ENCODE measurements around the gene AUTS2. TPM values are rescaled to one million over a fixed set of nuclear protein-coding genes. Genes with fewer than 3 reads are reported as not detected.

The AUTS2 gene
- total RNA-seq, 1 donor from 2014 or later = 94.1 TPM

DNA sequence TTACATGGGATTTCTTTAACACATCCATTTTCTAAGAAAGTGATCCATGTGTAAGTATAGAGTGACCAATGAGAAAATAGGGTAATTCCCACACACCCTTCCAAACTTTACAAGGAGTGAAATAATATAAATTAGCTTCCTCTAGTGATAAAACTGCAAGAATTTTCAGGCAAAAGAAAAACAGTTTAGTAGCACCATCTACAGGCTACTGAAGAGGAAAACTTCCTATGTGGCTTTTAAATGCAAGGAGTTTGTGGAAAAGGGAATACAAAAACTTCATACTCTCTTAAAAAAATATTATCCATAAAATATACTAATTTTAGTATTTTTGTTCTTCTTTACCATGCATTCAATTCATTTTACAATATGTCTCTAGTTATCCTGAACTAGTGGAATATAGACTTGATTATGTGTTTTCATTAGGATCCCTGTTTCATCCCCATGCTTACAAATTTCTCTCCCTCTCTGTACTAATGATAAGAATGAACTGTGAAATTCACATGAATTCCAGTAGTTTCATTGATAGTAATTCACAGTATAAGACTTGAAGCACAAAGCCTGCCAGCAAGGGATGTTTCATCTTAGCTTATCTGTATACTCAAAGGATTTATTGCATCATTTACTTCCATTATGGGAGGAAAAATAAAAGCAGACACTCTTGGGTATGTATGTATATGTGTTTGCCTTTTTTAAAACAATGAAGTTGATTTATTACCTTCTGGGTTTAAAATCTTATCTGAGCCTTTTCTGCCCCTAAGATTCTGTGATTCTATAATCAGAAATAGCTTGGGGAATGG is 442.9 kb downstream of the AUTS2 start:
- Mint-ChIP-seq H3K4me1 (ENCODE audit: unreplicated experiment) (peaks cover 27% of the 10 kb centered on the region), H3K27ac (no peak overlapping the region), H3K4me3 (no peak overlapping the region), H3K27me3 (no peaks in the 10 kb centered on the region), H3K9me3 (no peaks in the 10 kb centered on the region), H3K36me3 (no peaks in the 10 kb centered on the region)
- no peak for DNase-seq (ENCODE audit: extremely low spot score, unreplicated experiment)
- TF ChIP-seq CTCF (conservative IDR thresholded peaks at IDR 0.05) = peak; percentile 70

DNA sequence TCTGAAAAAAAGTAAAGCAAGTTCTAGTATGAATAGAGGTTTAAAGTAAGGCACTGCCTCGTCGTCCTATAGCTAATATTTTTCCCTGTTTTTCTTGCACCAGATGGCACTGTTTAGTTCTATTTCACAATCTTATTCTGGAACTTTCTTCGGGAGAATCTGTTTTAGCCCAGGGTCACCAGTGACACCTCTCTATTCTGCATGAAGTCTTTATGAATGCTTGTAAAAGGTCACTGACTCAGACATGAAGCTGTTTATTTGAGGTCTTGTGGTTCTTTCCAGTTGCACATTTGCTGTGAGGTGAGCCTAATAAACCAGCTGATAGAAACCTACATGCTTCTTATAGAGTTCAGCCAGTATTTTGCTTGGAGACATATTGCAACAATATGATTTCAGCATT is 444.3 kb downstream of the AUTS2 start:
- H3K4me1 Mint-ChIP-seq (ENCODE audit: unreplicated experiment) = peaks cover 24% of the 10 kb centered on the region
- no peak overlapping the region for H3K27ac Mint-ChIP-seq
- no peak overlapping the region for H3K4me3 Mint-ChIP-seq
- no peaks in the 10 kb centered on the region for H3K9me3 Mint-ChIP-seq
- H3K36me3 Mint-ChIP-seq = no peaks in the 10 kb centered on the region
- no peak for DNase-seq (ENCODE audit: extremely low spot score, unreplicated experiment)
- H3K27me3 Mint-ChIP-seq = no peaks in the 10 kb centered on the region
- peak; percentile 60 for TF ChIP-seq CTCF (conservative IDR thresholded peaks at IDR 0.05)

DNA sequence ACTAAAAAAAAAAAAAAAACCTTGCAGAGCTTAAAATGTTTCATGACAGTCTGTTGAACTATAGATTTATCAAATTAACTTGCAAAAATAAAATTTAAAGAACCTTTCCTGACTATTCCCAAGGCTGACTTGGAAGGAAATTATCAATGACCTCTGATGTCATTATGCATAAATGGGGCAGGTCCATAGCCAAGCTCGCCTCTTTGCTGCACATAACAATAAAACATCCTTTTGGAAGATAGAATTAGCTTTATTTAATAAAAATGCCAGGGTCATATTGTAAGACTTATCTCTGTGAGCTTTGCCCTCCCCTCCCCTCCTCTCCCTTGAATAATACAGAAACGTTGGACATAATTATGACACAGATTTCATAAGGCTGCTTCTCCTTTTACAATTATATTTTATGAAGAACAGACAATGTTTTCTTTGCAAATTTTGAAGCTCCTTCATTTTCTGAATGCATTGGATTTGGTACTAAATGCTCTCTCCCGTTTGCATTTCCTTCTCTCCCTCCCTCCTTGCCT is 444.8 kb downstream of the AUTS2 start:
- H3K27ac Mint-ChIP-seq = no peak overlapping the region
- H3K27me3 Mint-ChIP-seq = no peaks in the 10 kb centered on the region
- H3K4me3 Mint-ChIP-seq = no peak overlapping the region
- DNase-seq (ENCODE audit: extremely low spot score, unreplicated experiment) = no peak
- no peaks in the 10 kb centered on the region for H3K9me3 Mint-ChIP-seq
- H3K36me3 Mint-ChIP-seq = no peaks in the 10 kb centered on the region
- H3K4me1 Mint-ChIP-seq (ENCODE audit: unreplicated experiment) = peaks cover 26% of the 10 kb centered on the region
- no peak for TF ChIP-seq CTCF (conservative IDR thresholded peaks at IDR 0.05)

DNA sequence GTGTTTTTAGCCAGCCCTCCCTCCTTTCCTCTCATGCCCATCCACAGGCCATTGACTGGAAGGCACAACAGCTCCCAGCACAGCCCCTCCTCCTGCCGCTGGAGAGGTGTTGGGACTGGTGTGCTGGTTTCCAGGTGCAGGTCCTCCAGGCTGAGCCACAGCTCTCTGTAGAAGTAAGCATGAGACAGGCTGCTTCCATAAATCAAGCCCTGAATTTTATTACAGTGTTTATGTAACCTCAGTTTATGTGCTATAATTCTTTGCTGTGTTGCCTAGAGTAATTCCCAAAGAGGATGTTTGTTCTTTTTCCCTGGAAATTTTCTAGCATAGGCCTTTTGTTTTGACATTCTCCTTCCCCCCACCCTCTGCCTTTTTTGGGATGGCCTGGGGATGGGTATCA is 445.8 kb downstream of the AUTS2 start:
- TF ChIP-seq CTCF (conservative IDR thresholded peaks at IDR 0.05) = no peak
- no peak overlapping the region for H3K4me3 Mint-ChIP-seq
- H3K27ac Mint-ChIP-seq = no peak overlapping the region
- no peaks in the 10 kb centered on the region for H3K36me3 Mint-ChIP-seq
- no peaks in the 10 kb centered on the region for H3K9me3 Mint-ChIP-seq
- H3K27me3 Mint-ChIP-seq = no peaks in the 10 kb centered on the region
- peaks cover 28% of the 10 kb centered on the region for H3K4me1 Mint-ChIP-seq (ENCODE audit: unreplicated experiment)
- no peak for DNase-seq (ENCODE audit: extremely low spot score, unreplicated experiment)

DNA sequence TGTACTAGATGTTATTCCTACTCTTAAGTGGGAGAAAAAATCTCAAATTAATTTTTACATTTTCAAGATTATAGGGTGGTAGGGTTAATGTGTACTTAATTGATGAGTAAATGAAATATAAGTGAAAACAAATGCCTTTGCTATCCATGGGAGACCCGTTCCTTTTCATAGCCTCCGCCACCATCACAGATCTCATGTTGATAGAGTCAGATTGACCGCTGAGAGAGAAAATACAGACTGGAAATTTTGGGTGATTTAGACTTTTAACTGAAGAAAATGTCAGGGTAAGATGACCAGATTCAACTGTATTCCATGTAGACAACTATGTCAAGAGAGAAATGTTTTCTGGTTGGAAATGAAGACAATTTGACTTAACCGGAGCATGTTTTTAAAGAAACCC is 446.2 kb downstream of the AUTS2 start:
- Mint-ChIP-seq H3K4me1 (ENCODE audit: unreplicated experiment) (peaks cover 28% of the 10 kb centered on the region), H3K36me3 (no peaks in the 10 kb centered on the region), H3K27me3 (no peaks in the 10 kb centered on the region), H3K9me3 (no peaks in the 10 kb centered on the region), H3K27ac (no peak overlapping the region), H3K4me3 (no peak overlapping the region)
- TF ChIP-seq CTCF (conservative IDR thresholded peaks at IDR 0.05) = no peak
- no peak for DNase-seq (ENCODE audit: extremely low spot score, unreplicated experiment)
